ENCODE measurements around the gene PAX9. TPM values are rescaled to one million over a fixed set of nuclear protein-coding genes. Genes with fewer than 3 reads are reported as not detected.

The PAX9 gene
- total and polyA plus RNA-seq, 9 of the 15 experiments (the other 6 are each of a cell fraction or from before 2014, with no cell fraction given): 0.87 to 2.4 (median 1.3) TPM

- peak; percentile 45 to 65; a peak in 2 of 4 replicates for TF ChIP-seq MNT (conservative IDR thresholded peaks at IDR 0.05)
- no peak for TF ChIP-seq ZNF121 (CRISPR knock-in tag; conservative IDR thresholded peaks at IDR 0.05)
- TF ChIP-seq UBTF (IDR thresholded peaks at IDR 0.05; ENCODE audit: borderline replicate concordance in 1 of 2, low read depth in 2 of 2, low read length in 2 of 2): no peak
- TF ChIP-seq POU5F1 (IDR thresholded peaks at IDR 0.05; ENCODE audit: borderline replicate concordance, low read depth, low read length, partially characterized antibody): no peak
- no peak for TF ChIP-seq ZNF584 (CRISPR knock-in tag; IDR thresholded peaks at IDR 0.05; ENCODE audit: low read depth)
- TF ChIP-seq PML (IDR thresholded peaks at IDR 0.05; ENCODE audit: low read length): peak; percentile 31; the same call in 1 of the 2 replicates
- TF ChIP-seq KLF1 (tag; IDR thresholded peaks at IDR 0.05): peak; percentile 49; the same call in 1 of the 2 replicates
- no peak for TF ChIP-seq ZNF785 (CRISPR knock-in tag; IDR thresholded peaks at IDR 0.05)
- TF ChIP-seq TCFL5 (CRISPR knock-in tag; conservative IDR thresholded peaks at IDR 0.05): no peak
- TF ChIP-seq ZNF24 (IDR thresholded peaks at IDR 0.05): no peak
- peak; percentile 53 for TF ChIP-seq KDM5B (IDR thresholded peaks at IDR 0.05; ENCODE audit: insufficient replicate concordance, low read depth, low read length)
- TF ChIP-seq, protein P1, sequence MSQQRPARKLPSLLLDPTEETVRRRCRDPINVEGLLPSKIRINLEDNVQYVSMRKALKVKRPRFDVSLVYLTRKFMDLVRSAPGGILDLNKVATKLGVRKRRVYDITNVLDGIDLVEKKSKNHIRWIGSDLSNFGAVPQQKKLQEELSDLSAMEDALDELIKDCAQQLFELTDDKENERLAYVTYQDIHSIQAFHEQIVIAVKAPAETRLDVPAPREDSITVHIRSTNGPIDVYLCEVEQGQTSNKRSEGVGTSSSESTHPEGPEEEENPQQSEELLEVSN (IDR thresholded peaks at IDR 0.05; ENCODE audit: borderline replicate concordance in 1 of 2, extremely low read depth in 1 of 2, insufficient read depth in 1 of 2, insufficient read length in 1 of 2, low read depth in 1 of 2, low read length in 1 of 2, poor library complexity in 1 of 2, severe bottlenecking in 1 of 2): peak; percentile 6 to 46
- TF ChIP-seq, protein P2, sequence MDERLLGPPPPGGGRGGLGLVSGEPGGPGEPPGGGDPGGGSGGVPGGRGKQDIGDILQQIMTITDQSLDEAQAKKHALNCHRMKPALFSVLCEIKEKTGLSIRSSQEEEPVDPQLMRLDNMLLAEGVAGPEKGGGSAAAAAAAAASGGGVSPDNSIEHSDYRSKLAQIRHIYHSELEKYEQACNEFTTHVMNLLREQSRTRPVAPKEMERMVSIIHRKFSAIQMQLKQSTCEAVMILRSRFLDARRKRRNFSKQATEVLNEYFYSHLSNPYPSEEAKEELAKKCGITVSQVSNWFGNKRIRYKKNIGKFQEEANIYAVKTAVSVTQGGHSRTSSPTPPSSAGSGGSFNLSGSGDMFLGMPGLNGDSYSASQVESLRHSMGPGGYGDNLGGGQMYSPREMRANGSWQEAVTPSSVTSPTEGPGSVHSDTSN (CRISPR knock-in tag; IDR thresholded peaks at IDR 0.05; ENCODE audit: low read depth): peak; percentile 85
- TF ChIP-seq, protein P2 (tag; conservative IDR thresholded peaks at IDR 0.05; ENCODE audit: low read depth): peak; percentile 98
Observed at GRCh38 chr14:36661506-36662257, at the start of gene PAX9 (continued).

Measured in K562 (cell line).